Bronchial epithelial cell (primary cell): ENCODE measurements around the gene PHAF1. TPM values are rescaled to one million over a fixed set of nuclear protein-coding genes. Genes with fewer than 3 reads are reported as not detected.
A peak's percentile ranks its signal among the peaks of the same experiment; 100 is the strongest.

Experiments
- DNase-seq: peaks from one replicate; pipeline ENCODE4 v3.0.0-alpha.2; 2010; ENCODE audit warnings: low read depth
- FAIRE-seq: peaks from 2 replicates; lab custom pipeline; 2011; peaks lifted over from hg19 to GRCh38; lab: Jason Lieb, UNC
- H3K27me3 ChIP-seq: 2 replicates; pipeline ENCODE4 v1.5.1; 2011; ENCODE audit warnings: low read length; ENCODE audit not compliant: control insufficient read depth, insufficient read depth
- H3K36me3 ChIP-seq: 2 replicates; pipeline ENCODE4 v1.5.1; 2011; ENCODE audit warnings: low read length; ENCODE audit not compliant: control insufficient read depth, insufficient read depth
- H3K4me3 ChIP-seq: 2 replicates; pipeline ENCODE4 v1.5.1; 2011; ENCODE audit warnings: mild to moderate bottlenecking, low read depth, low read length, control low read depth
- total RNA-seq: library from RNA; depleted of rRNA; stranded (reverse); fragments of >200 nt; gene quantifications from 2 replicates; pipeline ENCODE4 v1.2.1, GENCODE V29; 2014
- TF ChIP-seq, protein P1 (sequence below): IDR thresholded peaks from 2 replicates; pipeline ENCODE4 v1.5.1; 2011; ENCODE audit warnings: mild to moderate bottlenecking, moderate library complexity, low read length, control low read depth, inconsistent platforms; ENCODE audit not compliant: insufficient read depth, severe bottlenecking

PHAF1 gene
- total RNA-seq, 1 donor from 2014 or later = 7.6 TPM

DNA sequence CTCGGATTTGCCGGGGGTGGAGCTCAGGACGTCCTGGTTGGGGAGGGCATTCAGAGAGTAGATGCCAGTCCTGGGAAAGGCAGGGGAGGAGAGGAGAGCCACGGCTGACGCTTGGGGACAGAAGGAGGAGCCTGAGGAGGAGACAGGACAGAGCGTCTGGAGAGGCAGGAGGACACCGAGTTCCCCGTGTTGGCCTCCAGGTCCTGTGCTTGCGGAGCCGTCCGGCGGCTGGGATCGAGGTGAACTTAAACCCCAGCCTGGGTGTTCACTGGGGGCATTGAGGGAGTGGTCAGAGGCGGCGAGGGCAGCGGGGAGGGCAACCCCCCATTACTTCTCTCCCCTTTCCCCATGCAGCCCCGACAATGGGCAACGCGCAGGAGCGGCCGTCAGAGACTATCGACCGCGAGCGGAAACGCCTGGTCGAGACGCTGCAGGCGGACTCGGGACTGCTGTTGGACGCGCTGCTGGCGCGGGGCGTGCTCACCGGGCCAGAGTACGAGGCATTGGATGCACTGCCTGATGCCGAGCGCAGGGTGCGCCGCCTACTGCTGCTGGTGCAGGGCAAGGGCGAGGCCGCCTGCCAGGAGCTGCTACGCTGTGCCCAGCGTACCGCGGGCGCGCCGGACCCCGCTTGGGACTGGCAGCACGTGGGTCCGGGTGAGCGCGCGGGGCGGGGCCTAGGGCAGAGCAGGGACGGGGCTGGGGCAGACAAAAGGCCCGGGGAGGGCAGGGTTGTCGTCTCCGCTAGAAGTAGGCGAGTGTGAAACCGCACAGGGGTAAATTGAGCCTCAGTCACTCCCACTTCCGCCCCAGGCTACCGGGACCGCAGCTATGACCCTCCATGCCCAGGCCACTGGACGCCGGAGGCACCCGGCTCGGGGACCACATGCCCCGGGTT, 64.3 kb downstream of the PHAF1 start:
- DNase-seq = peak; percentile 86
- TF ChIP-seq, protein P1, sequence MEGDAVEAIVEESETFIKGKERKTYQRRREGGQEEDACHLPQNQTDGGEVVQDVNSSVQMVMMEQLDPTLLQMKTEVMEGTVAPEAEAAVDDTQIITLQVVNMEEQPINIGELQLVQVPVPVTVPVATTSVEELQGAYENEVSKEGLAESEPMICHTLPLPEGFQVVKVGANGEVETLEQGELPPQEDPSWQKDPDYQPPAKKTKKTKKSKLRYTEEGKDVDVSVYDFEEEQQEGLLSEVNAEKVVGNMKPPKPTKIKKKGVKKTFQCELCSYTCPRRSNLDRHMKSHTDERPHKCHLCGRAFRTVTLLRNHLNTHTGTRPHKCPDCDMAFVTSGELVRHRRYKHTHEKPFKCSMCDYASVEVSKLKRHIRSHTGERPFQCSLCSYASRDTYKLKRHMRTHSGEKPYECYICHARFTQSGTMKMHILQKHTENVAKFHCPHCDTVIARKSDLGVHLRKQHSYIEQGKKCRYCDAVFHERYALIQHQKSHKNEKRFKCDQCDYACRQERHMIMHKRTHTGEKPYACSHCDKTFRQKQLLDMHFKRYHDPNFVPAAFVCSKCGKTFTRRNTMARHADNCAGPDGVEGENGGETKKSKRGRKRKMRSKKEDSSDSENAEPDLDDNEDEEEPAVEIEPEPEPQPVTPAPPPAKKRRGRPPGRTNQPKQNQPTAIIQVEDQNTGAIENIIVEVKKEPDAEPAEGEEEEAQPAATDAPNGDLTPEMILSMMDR = peak; percentile 50
- H3K36me3 ChIP-seq = peaks cover 5% of the 10 kb centered on the region
- H3K4me3 ChIP-seq = peak overlapping the region; percentile 34
- no peak for FAIRE-seq
- no peaks in the 10 kb centered on the region for H3K27me3 ChIP-seq

DNA sequence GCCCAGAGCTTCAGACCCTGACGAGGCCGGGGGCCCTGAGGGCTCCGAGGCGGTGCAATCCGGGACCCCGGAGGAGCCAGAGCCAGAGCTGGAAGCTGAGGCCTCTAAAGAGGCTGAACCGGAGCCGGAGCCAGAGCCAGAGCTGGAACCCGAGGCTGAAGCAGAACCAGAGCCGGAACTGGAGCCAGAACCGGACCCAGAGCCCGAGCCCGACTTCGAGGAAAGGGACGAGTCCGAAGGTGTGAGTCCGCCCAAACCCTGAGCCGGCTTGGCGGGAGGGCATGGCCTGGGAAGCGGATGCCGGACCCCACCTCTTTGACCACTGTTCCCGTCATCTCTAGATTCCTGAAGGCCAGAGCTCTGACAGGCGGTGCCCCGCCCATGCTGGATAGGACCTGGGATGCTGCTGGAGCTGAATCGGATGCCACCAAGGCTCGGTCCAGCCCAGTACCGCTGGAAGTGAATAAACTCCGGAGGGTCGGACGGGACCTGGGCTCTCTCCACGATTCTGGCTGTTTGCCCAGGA, 65.0 kb downstream of the PHAF1 start:
- H3K27me3 ChIP-seq = no peaks in the 10 kb centered on the region
- FAIRE-seq (no peak), DNase-seq (no peak)
- TF ChIP-seq, protein P1 = no peak
- peaks cover 5% of the 10 kb centered on the region for H3K36me3 ChIP-seq
- peak overlapping the region; percentile 34 for H3K4me3 ChIP-seq

GRCh38 chr16:67176662-67177061, 66.9 kb downstream of the PHAF1 start:
- TF ChIP-seq, protein P1 = no peak
- no peak for DNase-seq
- Histone ChIP-seq H3K4me3 (no peak overlapping the region), H3K36me3 (peaks cover 5% of the 10 kb centered on the region), H3K27me3 (no peaks in the 10 kb centered on the region)
- FAIRE-seq = no peak

- peak overlapping the region; percentile 40 for H3K4me3 ChIP-seq
- peak; percentile 92 for DNase-seq
- H3K27me3 ChIP-seq = no peaks in the 10 kb centered on the region
- peaks cover 5% of the 10 kb centered on the region for H3K36me3 ChIP-seq
- TF ChIP-seq, protein P1 = peak; percentile 8
- no peak for FAIRE-seq
These were observed 68.3 kb downstream of the PHAF1 start for GRCh38 chr16:67177743-67178699.

DNA sequence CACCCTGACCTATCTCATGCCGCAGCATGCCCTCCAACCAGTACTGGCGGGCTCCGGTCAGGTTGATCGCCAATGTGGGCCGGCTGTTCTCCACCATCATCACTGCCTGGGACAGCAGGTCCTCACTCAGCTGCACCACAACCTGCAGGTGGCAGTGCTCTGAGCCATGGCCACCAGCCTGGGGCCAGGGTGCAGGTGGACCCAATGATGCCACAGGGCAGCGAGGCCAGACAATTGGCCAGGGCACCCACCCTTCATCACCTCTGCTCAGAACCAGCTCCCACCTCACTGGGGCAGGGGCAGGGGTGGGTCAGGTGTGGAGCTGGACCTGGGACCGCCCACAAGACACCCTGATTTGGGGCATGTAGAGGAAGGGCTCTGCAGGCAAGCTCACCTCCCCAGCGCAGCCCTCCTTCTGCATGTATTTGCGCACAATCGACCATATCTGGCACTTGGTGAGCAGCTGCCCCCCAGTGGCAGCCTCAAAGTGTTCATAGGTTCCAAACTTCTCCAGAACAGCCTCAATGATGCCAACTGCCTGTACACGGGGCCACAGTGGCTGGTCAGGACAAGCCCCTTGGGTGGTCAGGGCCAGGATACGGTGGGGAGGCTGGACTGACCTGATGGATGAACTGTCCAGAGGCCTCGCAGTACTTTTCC, 69.8 kb downstream of the PHAF1 start:
- TF ChIP-seq, protein P1 = peak; percentile 35
- FAIRE-seq (no peak), DNase-seq (peak; percentile 52)
- H3K36me3 ChIP-seq = peaks cover 5% of the 10 kb centered on the region
- no peak overlapping the region for H3K4me3 ChIP-seq
- no peaks in the 10 kb centered on the region for H3K27me3 ChIP-seq
